DND-41 (cell line): ENCODE measurements around the gene RXRB.

Experiments used
- ATAC-seq: fragments of 200-7000 bp; cut with Tn5 transposase; 3 replicates; pipeline ENCODE4 v1.9.1; 2021; ENCODE audit warnings: low read depth; ENCODE audit not compliant: insufficient read depth
- DNase-seq: peaks from one replicate; pipeline ENCODE4 v3.0.0-alpha.2; 2020
- H2AFZ ChIP-seq: 2 replicates; pipeline ENCODE4 v1.6.0; 2012; ENCODE audit warnings: low read depth, low read length
- H3K27ac ChIP-seq: 2 replicates; pipeline ENCODE4 v1.5.1; 2012; ENCODE audit warnings: low read length, inconsistent platforms
- H3K27me3 ChIP-seq: fragments of 200-600 bp; sonication (generic); 2 replicates; pipeline ENCODE4 v1.6.0; 2012; ENCODE audit warnings: low read length, mild to moderate bottlenecking, inconsistent platforms; ENCODE audit not compliant: insufficient read depth, poor library complexity
- H3K36me3 ChIP-seq: 2 replicates; pipeline ENCODE4 v1.5.1; 2012; ENCODE audit warnings: low read length, inconsistent platforms; ENCODE audit not compliant: insufficient read depth
- H3K4me1 ChIP-seq: 2 replicates; pipeline ENCODE4 v1.5.1; 2012; ENCODE audit warnings: mild to moderate bottlenecking, low read length; ENCODE audit not compliant: insufficient read depth
- H3K4me2 ChIP-seq: 2 replicates; pipeline ENCODE4 v1.6.0; 2012; ENCODE audit warnings: mild to moderate bottlenecking, moderate library complexity, low read length, inconsistent platforms; ENCODE audit not compliant: insufficient read depth
- H3K4me3 ChIP-seq, 2 experiments: fragments of 200-600 bp in 1 of 2; shearing (Covaris generic) in 1 of 2; 2 replicates each; pipeline ENCODE4 v1.5.1; 2012 to 2016; ENCODE audit warnings: inconsistent platforms in 2 of 2, low read length in 2 of 2, mild to moderate bottlenecking in 2 of 2, low read depth in 1 of 2, moderate library complexity in 1 of 2
- H3K79me2 ChIP-seq: 2 replicates; pipeline ENCODE4 v1.6.0; 2012; ENCODE audit warnings: low read length, inconsistent platforms; ENCODE audit not compliant: insufficient read depth
- H3K9ac ChIP-seq: 2 replicates; pipeline ENCODE4 v1.6.0; 2012; ENCODE audit warnings: low read depth, mild to moderate bottlenecking, inconsistent platforms, low read length, moderate library complexity
- H3K9me3 ChIP-seq: 2 replicates; pipeline ENCODE4 v1.5.1; 2012; ENCODE audit warnings: low read length, moderate library complexity, mild to moderate bottlenecking, inconsistent platforms; ENCODE audit not compliant: insufficient read depth, severe bottlenecking
- H4K20me1 ChIP-seq: 2 replicates; pipeline ENCODE4 v1.6.0; 2012; ENCODE audit warnings: low read length; ENCODE audit not compliant: insufficient read depth
- CTCF ChIP-seq: IDR thresholded peaks from 2 replicates; pipeline ENCODE4 v1.5.1; 2012; ENCODE audit warnings: borderline replicate concordance, low read length, moderate library complexity, mild to moderate bottlenecking; ENCODE audit not compliant: poor library complexity, severe bottlenecking; ENCODE audit errors: extremely low read depth
- EZH2 ChIP-seq: IDR thresholded peaks from 3 replicates; pipeline ENCODE4 v1.6.1; 2012; ENCODE audit warnings: borderline replicate concordance, low read depth, mild to moderate bottlenecking, moderate library complexity, low read length, inconsistent platforms; ENCODE audit not compliant: severe bottlenecking

The RXRB gene

GRCh38 chr6:33191383-33192104 lies 8.9 kb downstream of the RXRB start:
- H2AFZ ChIP-seq, result no peak overlapping the region
- no peaks in the 10 kb centered on the region for H3K9me3 ChIP-seq
- DNase-seq (no peak), ATAC-seq (0 out of 3 replicates have a peak, but pooled peaks have one; percentile 13)
- H3K27ac ChIP-seq, result no peak overlapping the region
- H3K9ac ChIP-seq, result no peak overlapping the region
- no peaks in the 10 kb centered on the region for H3K27me3 ChIP-seq
- H3K79me2 ChIP-seq, result no peaks in the 10 kb centered on the region
- peaks cover 28% of the 10 kb centered on the region for H3K36me3 ChIP-seq
- no peak overlapping the region for H3K4me2 ChIP-seq
- H4K20me1 ChIP-seq, result peaks cover 22% of the 10 kb centered on the region; the same call in 1 of the 2 replicates
- H3K4me1 ChIP-seq, result no peaks in the 10 kb centered on the region
- TF ChIP-seq CTCF, result no peak
- TF ChIP-seq EZH2, result no peak
- no peak overlapping the region for H3K4me3 ChIP-seq

- TF ChIP-seq CTCF (no peak), EZH2 (no peak)
- H3K27me3 ChIP-seq, result no peaks in the 10 kb centered on the region
- no peak for ATAC-seq
Observed at GRCh38 chr6:33190504-33191107, 9.9 kb downstream of the RXRB start.

GRCh38 chr6:33189625-33190448 lies 10.6 kb downstream of the RXRB start:
- peaks cover 10% of the 10 kb centered on the region; the same call in 1 of the 2 replicates for H4K20me1 ChIP-seq
- TF ChIP-seq EZH2 (no peak), CTCF (no peak)
- no peak overlapping the region for H2AFZ ChIP-seq
- peaks cover 11% of the 10 kb centered on the region for H3K36me3 ChIP-seq
- ATAC-seq (no peak), DNase-seq (no peak)
- no peaks in the 10 kb centered on the region for H3K4me1 ChIP-seq
- H3K79me2 ChIP-seq, result no peaks in the 10 kb centered on the region
- H3K4me2 ChIP-seq, result no peak overlapping the region
- no peak overlapping the region for H3K9ac ChIP-seq
- H3K27ac ChIP-seq, result no peak overlapping the region
- no peaks in the 10 kb centered on the region for H3K27me3 ChIP-seq
- H3K4me3 ChIP-seq, result no peak overlapping the region
- H3K9me3 ChIP-seq, result no peaks in the 10 kb centered on the region

More at GRCh38 chr6:33190504-33191107, 9.9 kb downstream of the RXRB start:
- no peak overlapping the region for H2AFZ ChIP-seq
- H3K9ac ChIP-seq, result no peak overlapping the region
- H3K4me2 ChIP-seq, result no peak overlapping the region
- no peak for DNase-seq
- no peak overlapping the region for H3K4me3 ChIP-seq
- H3K79me2 ChIP-seq, result no peaks in the 10 kb centered on the region
- H4K20me1 ChIP-seq, result peaks cover 16% of the 10 kb centered on the region; the same call in 1 of the 2 replicates
- H3K27ac ChIP-seq, result no peak overlapping the region
- peaks cover 19% of the 10 kb centered on the region for H3K36me3 ChIP-seq
- H3K9me3 ChIP-seq, result no peaks in the 10 kb centered on the region
- H3K4me1 ChIP-seq, result no peaks in the 10 kb centered on the region
